Fibroblast of peridontal ligament (primary cell): ENCODE results near the gene NDFIP1.
"Not testable (repeated sequence)": the region's sequence is repeated elsewhere in the genome, so short reads cannot be mapped to it uniquely, and the experiment has no call there.

Experiments
- DNase-seq: peaks from one replicate; pipeline ENCODE4 v3.0.0-alpha.2; 2010; ENCODE audit errors: extremely low read depth

Gene NDFIP1

GRCh38 chr5:142154449-142154841, 45.9 kb downstream of the NDFIP1 start:
- not testable (repeated sequence) for DNase-seq

GRCh38 chr5:142156839-142157463, 48.4 kb downstream of the NDFIP1 start:
- peak; percentile 30 for DNase-seq

GRCh38 chr5:142159354-142159753, 50.8 kb downstream of the NDFIP1 start:
- no peak for DNase-seq

GRCh38 chr5:142164315-142164714, 55.7 kb downstream of the NDFIP1 start:
- DNase-seq: no peak

DNA sequence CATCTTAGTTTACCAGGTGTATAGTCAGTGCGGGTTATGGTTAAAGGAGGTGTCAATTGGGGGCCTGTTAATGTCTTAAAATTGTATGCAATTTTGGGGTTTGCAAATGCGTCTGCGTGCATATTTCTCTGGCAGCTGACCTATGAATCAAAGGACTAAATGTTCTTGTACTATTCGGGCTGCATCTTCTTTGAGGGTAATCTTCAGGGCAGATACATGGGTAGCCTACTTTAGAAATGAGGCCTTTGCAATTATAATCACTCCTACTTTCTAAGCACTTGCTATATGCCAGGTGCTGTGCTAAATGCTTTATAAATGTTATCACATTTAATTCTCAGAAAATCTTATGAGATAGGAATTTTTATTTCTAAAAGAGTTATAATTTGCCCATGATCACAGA, 58.2 kb downstream of the NDFIP1 start:
- no peak for DNase-seq

DNA sequence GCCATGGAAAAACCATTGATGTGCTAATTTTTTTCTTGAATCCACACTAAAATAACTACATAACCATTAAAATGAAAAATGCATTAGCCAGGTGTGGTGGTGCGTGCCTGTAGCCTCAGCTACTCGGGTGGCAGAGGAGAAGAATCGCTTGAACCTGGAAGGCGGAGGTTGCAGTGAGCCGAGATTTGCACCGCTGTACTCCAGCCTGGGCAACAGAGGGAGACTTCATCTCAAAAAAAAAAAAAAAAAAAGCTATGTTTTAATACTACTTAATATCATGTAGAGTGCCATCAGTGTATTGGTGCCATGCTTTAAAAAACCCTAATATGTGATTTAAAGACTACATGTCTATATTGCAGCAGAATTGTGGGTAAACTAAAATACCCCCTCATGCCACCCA, 58.9 kb downstream of the NDFIP1 start:
- no peak for DNase-seq

GRCh38 chr5:142168365-142168764, 59.8 kb downstream of the NDFIP1 start:
- no peak for DNase-seq

DNA sequence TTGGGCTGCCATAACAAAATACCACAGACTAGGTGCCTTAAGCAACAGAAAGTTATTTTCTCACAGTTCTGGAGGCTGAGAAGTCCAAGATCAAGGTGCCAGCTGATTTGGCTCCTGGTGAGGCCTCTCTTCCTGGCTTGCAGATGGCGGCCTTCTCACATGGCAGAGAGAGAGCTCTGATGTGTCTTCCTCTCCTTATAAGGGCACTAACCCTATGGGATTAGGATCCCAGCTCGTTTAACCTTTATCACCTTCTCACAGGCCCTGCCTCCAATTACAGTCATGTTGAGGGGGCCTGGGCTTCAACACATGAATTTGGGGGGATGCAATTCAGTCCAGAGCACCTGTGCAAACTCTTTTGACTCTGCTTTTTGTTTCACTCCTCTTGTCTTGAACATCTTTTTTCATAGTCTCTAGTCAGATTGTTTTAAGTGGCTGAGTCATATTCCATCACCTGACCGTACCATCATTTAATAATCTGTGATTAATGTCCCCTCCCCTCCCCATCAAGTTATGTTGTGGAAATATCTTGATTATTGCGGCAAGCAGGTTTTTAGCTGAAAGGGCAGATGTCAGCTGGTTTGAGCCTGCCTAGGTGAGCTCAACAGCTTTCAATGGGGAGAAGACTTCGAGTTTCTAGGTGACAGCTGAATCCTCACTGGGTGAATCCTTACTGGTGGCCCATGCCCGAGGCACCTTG, 61.8 kb downstream of the NDFIP1 start:
- DNase-seq: no peak

- DNase-seq: no peak
These were observed 62.7 kb downstream of the NDFIP1 start for GRCh38 chr5:142171270-142171669.

GRCh38 chr5:142175039-142175438, 66.5 kb downstream of the NDFIP1 start:
- DNase-seq: no peak

GRCh38 chr5:142175461-142176142, 67.0 kb downstream of the NDFIP1 start:
- DNase-seq: no peak

- DNase-seq: no peak
These were observed 67.7 kb downstream of the NDFIP1 start for GRCh38 chr5:142176255-142176654.

DNA sequence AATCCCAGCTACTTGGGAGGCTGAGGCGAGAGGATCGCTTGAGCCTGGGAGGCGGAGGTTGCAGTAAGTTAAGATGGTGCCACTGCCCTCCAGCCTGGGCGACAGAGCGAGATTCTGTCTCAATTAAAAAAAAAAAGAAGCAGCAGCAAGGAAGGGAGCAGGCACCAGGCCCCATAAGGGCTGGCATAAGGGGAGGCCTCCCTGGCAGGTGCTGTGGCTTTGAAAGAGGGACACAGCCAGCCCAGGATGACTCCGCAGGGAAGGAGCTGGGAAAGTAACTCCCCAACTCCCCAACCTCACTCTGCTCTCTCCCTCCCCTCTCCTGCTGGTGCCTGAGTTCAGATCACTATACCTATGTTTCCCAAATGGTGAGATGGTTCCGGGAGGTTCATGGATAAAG, 70.1 kb downstream of the NDFIP1 start:
- no peak for DNase-seq

- DNase-seq: no peak
These were observed 71.3 kb downstream of the NDFIP1 start for GRCh38 chr5:142179776-142180387.

GRCh38 chr5:142181096-142181495, 72.5 kb downstream of the NDFIP1 start:
- no peak for DNase-seq

- DNase-seq: no peak
These were observed 73.1 kb downstream of the NDFIP1 start for GRCh38 chr5:142181547-142182163.

GRCh38 chr5:142182840-142183239, 74.3 kb downstream of the NDFIP1 start:
- DNase-seq: no peak

- no peak for DNase-seq
These were observed 75.0 kb downstream of the NDFIP1 start for GRCh38 chr5:142183561-142183960.

DNA sequence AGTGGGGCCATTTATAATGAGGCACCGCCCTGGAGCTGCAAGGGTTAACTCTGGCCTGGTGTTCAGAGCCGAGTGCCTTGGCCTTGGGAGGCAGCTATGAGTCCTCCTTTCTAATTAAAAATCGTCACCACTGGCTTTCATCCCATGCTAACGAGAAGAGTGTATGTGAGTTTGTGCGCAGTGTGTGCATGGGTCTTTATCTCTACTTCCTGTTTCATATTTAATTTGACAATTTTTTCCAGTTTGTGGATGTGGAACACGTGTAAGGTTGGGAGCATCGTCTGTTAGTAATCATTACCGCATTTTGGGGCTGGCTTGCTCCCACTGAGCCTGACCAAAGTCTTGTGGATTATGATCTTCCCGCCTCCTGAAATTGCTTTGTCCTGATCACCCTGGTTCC, 76.4 kb downstream of the NDFIP1 start:
- peak; percentile 31 for DNase-seq

DNA sequence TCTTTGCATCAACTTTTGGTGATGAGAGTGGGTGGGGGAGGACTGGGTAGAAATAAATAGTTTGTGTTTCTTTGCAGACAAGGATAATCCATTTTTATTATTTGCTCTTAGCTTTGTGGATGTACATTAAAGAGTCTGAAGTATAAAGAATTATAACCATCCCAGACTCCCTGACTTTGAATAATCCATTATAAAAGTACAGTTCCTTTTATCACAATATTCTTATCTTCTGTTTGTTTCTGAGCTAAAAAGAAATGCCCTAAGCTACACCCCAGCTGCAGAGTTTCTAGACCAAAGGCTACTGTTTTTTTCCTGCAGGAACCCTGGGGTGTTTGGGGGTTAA, 77.9 kb downstream of the NDFIP1 start:
- DNase-seq: no peak

GRCh38 chr5:142186857-142187594, 78.4 kb downstream of the NDFIP1 start:
- no peak for DNase-seq

- not testable (repeated sequence) for DNase-seq
These were observed 80.1 kb downstream of the NDFIP1 start for GRCh38 chr5:142188691-142189090.
